IMR-90 (cell line): ENCODE data around the gene SRBD1. TPM values are rescaled to one million over a fixed set of nuclear protein-coding genes. Genes with fewer than 3 reads are reported as not detected.

Source experiments
- ATAC-seq: fragments of 200-7000 bp; cut with Tn5 transposase; 2 replicates; pipeline ENCODE4 v1.9.1; 2020; ENCODE audit warnings: low read depth, mild to moderate bottlenecking, moderate library complexity
- BruUV-seq: library from RNA; stranded (reverse); fragments of 400-500 nt; replicated peaks from 2 replicates; lab custom pipeline; 2021; lab: Mats Ljungman, UMichigan
- CTCF ChIA-PET: fragments of 300-600 bp; formaldehyde crosslinking; extraction: SDS; loops from one replicate; lab custom pipeline; 2021; ENCODE audit warnings: antibody characterized with exemption; lab: Yijun Ruan, JAX
- POLR2A ChIA-PET: fragments of 300-600 bp; sonication (Branson Sonifier 250); formaldehyde crosslinking; loops from one replicate; lab custom pipeline; 2022; ENCODE audit warnings: antibody characterized with exemption; ENCODE audit not compliant: unreplicated experiment; lab: Charles Lee
- DNase-seq: peaks from one replicate; pipeline ENCODE4 v3.0.0; 2013
- H2AFZ ChIP-seq: replicated peaks from 2 replicates; pipeline ENCODE3; 2013; ENCODE audit warnings: low read length, mild to moderate bottlenecking; ENCODE audit not compliant: poor library complexity
- H2AK5ac ChIP-seq: 2 replicates; pipeline ENCODE4 v1.6.1; 2013; ENCODE audit warnings: low read depth, low read length, inconsistent platforms
- H2AK9ac ChIP-seq: replicated peaks from 2 replicates; pipeline ENCODE3; 2013; ENCODE audit warnings: mild to moderate bottlenecking, low read depth, low read length, moderate library complexity; ENCODE audit not compliant: poor library complexity
- H2BK120ac ChIP-seq: 2 replicates; pipeline ENCODE4 v1.6.1; 2013; ENCODE audit warnings: low read depth, low read length, inconsistent platforms
- H2BK15ac ChIP-seq: 3 replicates; pipeline ENCODE4 v1.6.1; 2013; ENCODE audit warnings: low read depth, low read length, inconsistent platforms
- H2BK20ac ChIP-seq: 2 replicates; pipeline ENCODE4 v1.6.1; 2013; ENCODE audit warnings: low read depth, mild to moderate bottlenecking, inconsistent platforms, low read length, moderate library complexity
- H2BK5ac ChIP-seq: 2 replicates; pipeline ENCODE4 v1.6.1; 2013; ENCODE audit warnings: mild to moderate bottlenecking, low read depth, low read length, inconsistent platforms; ENCODE audit not compliant: poor library complexity, severe bottlenecking
- H3K14ac ChIP-seq: replicated peaks from 2 replicates; pipeline ENCODE4 v1.6.1; 2013; ENCODE audit warnings: low read depth, low read length, inconsistent platforms
- H3K18ac ChIP-seq: 2 replicates; pipeline ENCODE4 v1.6.1; 2013; ENCODE audit warnings: low read depth, low read length, control low read depth
- H3K23ac ChIP-seq: 2 replicates; pipeline ENCODE4 v1.6.1; 2013; ENCODE audit warnings: low read depth, low read length, inconsistent platforms
- H3K27ac ChIP-seq: 2 replicates; pipeline ENCODE4 v1.5.1; 2013; ENCODE audit warnings: mild to moderate bottlenecking, control low read depth, low read length; ENCODE audit not compliant: insufficient read depth
- H3K27me3 ChIP-seq: 2 replicates; pipeline ENCODE4 v1.6.1; 2013; ENCODE audit warnings: low read length; ENCODE audit not compliant: control insufficient read depth, insufficient read depth
- H3K36me3 ChIP-seq: 2 replicates; pipeline ENCODE4 v1.6.1; 2013; ENCODE audit warnings: low read length, mixed read lengths; ENCODE audit not compliant: control insufficient read depth, insufficient read depth
- H3K4ac ChIP-seq: 2 replicates; pipeline ENCODE4 v1.6.1; 2013; ENCODE audit warnings: low read depth, low read length, inconsistent platforms
- H3K4me1 ChIP-seq: 2 replicates; pipeline ENCODE4 v1.6.1; 2013; ENCODE audit warnings: low read length, mixed read lengths; ENCODE audit not compliant: control insufficient read depth, insufficient read depth
- H3K4me2 ChIP-seq: 2 replicates; pipeline ENCODE4 v1.6.1; 2013; ENCODE audit warnings: low read depth, mild to moderate bottlenecking, control low read depth, low read length, moderate library complexity
- H3K4me3 ChIP-seq: 2 replicates; pipeline ENCODE4 v1.5.1; 2013; ENCODE audit warnings: low read depth, mild to moderate bottlenecking, control low read depth, low read length, moderate library complexity; ENCODE audit not compliant: insufficient read depth
- H3K56ac ChIP-seq: 2 replicates; pipeline ENCODE4 v1.6.1; 2013; ENCODE audit warnings: low read length, inconsistent platforms; ENCODE audit not compliant: insufficient read depth; ENCODE audit errors: extremely low read depth
- H3K79me1 ChIP-seq, 2 experiments: 2 replicates each; pipeline ENCODE4 v1.6.1; 2013; ENCODE audit warnings: low read length in 2 of 2, inconsistent platforms in 1 of 2, low read depth in 1 of 2
- H3K9ac ChIP-seq: 2 replicates; pipeline ENCODE4 v1.6.1; 2013; ENCODE audit warnings: low read depth, low read length, control low read depth
- H3K9me1 ChIP-seq: 2 replicates; pipeline ENCODE4 v1.6.1; 2013; ENCODE audit warnings: low read length, inconsistent platforms; ENCODE audit not compliant: insufficient read depth
- H3K9me3 ChIP-seq: 2 replicates; pipeline ENCODE4 v1.6.1; 2013; ENCODE audit warnings: low read length; ENCODE audit not compliant: control insufficient read depth, insufficient read depth
- H4K20me1 ChIP-seq: 2 replicates; pipeline ENCODE4 v1.6.1; 2013; ENCODE audit warnings: low read length, inconsistent platforms; ENCODE audit not compliant: insufficient read depth
- H4K5ac ChIP-seq: 2 replicates; pipeline ENCODE4 v1.6.1; 2013; ENCODE audit warnings: mild to moderate bottlenecking, low read depth, low read length, control low read depth
- H4K8ac ChIP-seq, 2 experiments: 2 replicates each; pipeline ENCODE4 v1.6.1; 2013; ENCODE audit warnings: low read depth in 2 of 2, low read length in 2 of 2, control low read depth in 1 of 2, inconsistent platforms in 1 of 2
- H4K91ac ChIP-seq: 2 replicates; pipeline ENCODE4 v1.6.1; 2013; ENCODE audit warnings: low read depth, low read length, inconsistent platforms; ENCODE audit not compliant: insufficient read depth
- BHLHE40 ChIP-seq: fragments of 150-350 bp; IDR thresholded peaks from 2 replicates; pipeline ENCODE4 v1.6.1; 2016; ENCODE audit warnings: mild to moderate bottlenecking, low read depth, low read length
- CEBPB ChIP-seq: IDR thresholded peaks from 2 replicates; pipeline ENCODE4 v1.6.1; 2012; ENCODE audit warnings: low read depth, low read length, improper control_type of control experiment
- CHD1 ChIP-seq: IDR thresholded peaks from 2 replicates; pipeline ENCODE4 v1.6.1; 2012; ENCODE audit warnings: low read depth, low read length, improper control_type of control experiment
- MAFK ChIP-seq: IDR thresholded peaks from 2 replicates; pipeline ENCODE4 v1.6.1; 2012; ENCODE audit warnings: low read depth, low read length, improper control_type of control experiment
- NFE2L2 ChIP-seq: fragments of 150-350 bp; IDR thresholded peaks from 2 replicates; pipeline ENCODE4 v1.6.1; 2016; ENCODE audit warnings: low read depth, mild to moderate bottlenecking, low read length
- WGBS, 2 experiments: methylation state at CpG; one replicate each; pipeline versions ENCODE4 v1.1.5 to v1.1.7; 2013; ENCODE audit warnings: missing lambda C conversion rate in 2 of 2; ENCODE audit not compliant: insufficient read length in 1 of 2; ENCODE audit errors: extremely low coverage in 2 of 2; 5-methylcytosine and 5-hydroxymethylcytosine counted together
- dilution Hi-C: fragments of 300-500 bp; cut with HindIII; formaldehyde crosslinking; loops from one replicate; pipeline ENCODE4 v1.14.3; 2018; ENCODE audit warnings: low sequenced_read_pairs; ENCODE audit not compliant: unreplicated experiment
- in situ Hi-C: fragments of 300-500 bp; cut with MboI; formaldehyde crosslinking; loops from 3 replicates; pipeline ENCODE4 v1.14.3; 2019; ENCODE audit warnings: low sequenced_read_pairs, inconsistent platforms, mixed read lengths
- intact Hi-C: fragments of 100-400 bp; cut with micrococcal nuclease; formaldehyde crosslinking; loops from 2 replicates; pipeline ENCODE4 v1.10.0; 2022
- polyA plus RNA-seq, 3 experiments: library from polyadenylated mRNA; depleted of rRNA; stranded (reverse); fragments of >200 nt; gene quantifications; 2 replicates each; pipeline ENCODE4 v1.2.3, GENCODE V29; 2012; ENCODE audit warnings: low replicate concordance in 1 of 3
- total RNA-seq: library from RNA; depleted of rRNA; stranded (reverse); fragments of >200 nt; gene quantifications from 2 replicates; pipeline ENCODE4 v1.2.3, GENCODE V29; 2012
- TF ChIP-seq, protein P1 (sequence below): fragments of 150-350 bp; IDR thresholded peaks from 2 replicates; pipeline ENCODE4 v1.6.1; 2017; ENCODE audit warnings: mild to moderate bottlenecking, antibody characterized with exemption, low read length, low read depth
- TF ChIP-seq, protein P2 (sequence below): fragments of 150-350 bp; IDR thresholded peaks from 2 replicates; pipeline ENCODE4 v1.6.1; 2016; ENCODE audit warnings: low read depth, mild to moderate bottlenecking, low read length, moderate library complexity, borderline replicate concordance

The SRBD1 gene
- total and polyA plus RNA-seq, 2 of the 4 experiments (the other 2 are of a cell fraction): 3.5 to 14.7 TPM

DNA sequence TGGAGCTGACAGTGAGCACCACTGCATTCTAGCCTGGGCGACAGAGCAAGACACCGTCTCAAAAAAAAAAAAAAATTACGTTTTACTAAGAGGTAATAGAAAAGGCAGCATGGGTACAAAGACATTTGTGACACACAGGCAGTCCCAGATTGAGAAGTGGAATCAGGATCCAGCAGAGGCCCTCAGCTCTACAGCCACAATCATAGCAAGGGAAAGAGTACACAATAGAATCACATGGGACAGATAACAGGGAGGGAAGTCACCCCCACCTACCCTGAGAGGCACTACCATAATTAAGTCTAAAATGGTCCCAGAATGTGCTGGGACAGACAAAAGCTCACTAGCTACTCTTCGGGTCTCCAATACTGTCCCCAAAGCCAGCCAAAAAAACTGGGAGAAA, 12.5 kb downstream of the SRBD1 start:
- H2BK15ac ChIP-seq: no peak overlapping the region
- H3K4me1 ChIP-seq: no peaks in the 10 kb centered on the region
- no peak overlapping the region for H3K4ac ChIP-seq
- no peak overlapping the region for H2BK5ac ChIP-seq
- intact Hi-C loops (no loop called here), in situ Hi-C loops (no loop called here), dilution Hi-C loops (no loop called here)
- no peak overlapping the region for H2AFZ ChIP-seq
- H3K14ac ChIP-seq: no peak overlapping the region
- H3K79me1 ChIP-seq: peaks cover 0 to 3% of the 10 kb centered on the region in 2 experiments; a peak in 1 of 4 replicates
- ChIA-PET CTCF (interaction anchor here (0.5 to 0.7 kb wide), 3 partner anchors 10 to 1717 kb away, joined by 3 to 4 read pairs (median 3); no protein-coding TSS in a partner anchor), POLR2A (interaction anchor here (0.6 kb wide), 1 partner anchor 12 kb away, joined by 4 read pairs; the partner anchor contains the start of gene SRBD1)
- H2BK20ac ChIP-seq: no peak overlapping the region
- ATAC-seq (no peak), DNase-seq (no peak)
- H4K8ac ChIP-seq: no peak overlapping the region
- H3K4me2 ChIP-seq: no peak overlapping the region
- no peaks in the 10 kb centered on the region for H3K9me3 ChIP-seq
- no peak overlapping the region for H2BK120ac ChIP-seq
- H2AK9ac ChIP-seq: no peak overlapping the region
- H4K5ac ChIP-seq: no peak overlapping the region
- no peak overlapping the region for H4K91ac ChIP-seq
- no peaks in the 10 kb centered on the region; the same call in 1 of the 2 replicates for H3K9me1 ChIP-seq
- H3K27ac ChIP-seq: no peak overlapping the region
- no peak overlapping the region for H3K18ac ChIP-seq
- TF ChIP-seq CEBPB (no peak), NFE2L2 (no peak), BHLHE40 (no peak), CHD1 (no peak), MAFK (no peak)
- TF ChIP-seq, protein P1, sequence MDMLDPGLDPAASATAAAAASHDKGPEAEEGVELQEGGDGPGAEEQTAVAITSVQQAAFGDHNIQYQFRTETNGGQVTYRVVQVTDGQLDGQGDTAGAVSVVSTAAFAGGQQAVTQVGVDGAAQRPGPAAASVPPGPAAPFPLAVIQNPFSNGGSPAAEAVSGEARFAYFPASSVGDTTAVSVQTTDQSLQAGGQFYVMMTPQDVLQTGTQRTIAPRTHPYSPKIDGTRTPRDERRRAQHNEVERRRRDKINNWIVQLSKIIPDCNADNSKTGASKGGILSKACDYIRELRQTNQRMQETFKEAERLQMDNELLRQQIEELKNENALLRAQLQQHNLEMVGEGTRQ: no peak
- TF ChIP-seq, protein P2, sequence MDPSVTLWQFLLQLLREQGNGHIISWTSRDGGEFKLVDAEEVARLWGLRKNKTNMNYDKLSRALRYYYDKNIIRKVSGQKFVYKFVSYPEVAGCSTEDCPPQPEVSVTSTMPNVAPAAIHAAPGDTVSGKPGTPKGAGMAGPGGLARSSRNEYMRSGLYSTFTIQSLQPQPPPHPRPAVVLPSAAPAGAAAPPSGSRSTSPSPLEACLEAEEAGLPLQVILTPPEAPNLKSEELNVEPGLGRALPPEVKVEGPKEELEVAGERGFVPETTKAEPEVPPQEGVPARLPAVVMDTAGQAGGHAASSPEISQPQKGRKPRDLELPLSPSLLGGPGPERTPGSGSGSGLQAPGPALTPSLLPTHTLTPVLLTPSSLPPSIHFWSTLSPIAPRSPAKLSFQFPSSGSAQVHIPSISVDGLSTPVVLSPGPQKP: no peak
- H3K36me3 ChIP-seq: peaks cover 16% of the 10 kb centered on the region
- H2AK5ac ChIP-seq: no peak overlapping the region
- no peak overlapping the region for H3K4me3 ChIP-seq
- no peak overlapping the region for H3K56ac ChIP-seq
- H3K23ac ChIP-seq: no peak overlapping the region
- no CpG with 5 or more reads among the region's 4 CpGs for WGBS, 2 experiments
- H3K27me3 ChIP-seq: no peaks in the 10 kb centered on the region
- no TSS peak for BruUV-seq
- no peaks in the 10 kb centered on the region for H4K20me1 ChIP-seq
- H3K9ac ChIP-seq: no peak overlapping the region
